H1 (cell line): ENCODE results near the gene SLFN14. TPM values are rescaled to one million over a fixed set of nuclear protein-coding genes. Genes with fewer than 3 reads are reported as not detected.

ENCODE experiments used
- CTBP2 ChIP-seq: IDR thresholded peaks from 2 replicates; pipeline ENCODE4 v1.7.0; 2011; ENCODE audit warnings: borderline replicate concordance, mild to moderate bottlenecking, moderate library complexity, mixed read lengths, low read length; ENCODE audit not compliant: insufficient read depth, insufficient read length
- KDM4A ChIP-seq: IDR thresholded peaks from one replicate; pipeline ENCODE4 v1.7.1; 2012; ENCODE audit warnings: low read depth, mild to moderate bottlenecking, moderate library complexity, low read length, inconsistent platforms; ENCODE audit not compliant: severe bottlenecking
- polyA plus RNA-seq, 7 experiments: library from polyadenylated mRNA; depleted of rRNA in 3 of 7; stranded (reverse) in 5 of 7; unstranded in 2 of 7; fragments of >200 nt in 5 of 7; fragments of 200-250 nt in 2 of 7; gene quantifications; 1 replicate in 5 of 7; 2 replicates in 1 of 7; 4 replicates in 1 of 7; pipeline versions ENCODE4 v1.2.1 to v1.2.3, GENCODE V29; 2011 to 2013; ENCODE audit warnings: missing spikeins in 2 of 7, mixed read lengths in 2 of 7
- total RNA-seq: library from RNA; stranded (reverse); fragmentation: NEBNext Ultra II Directional; extraction: Animal tissue kit (Norgen Biotek cat#: 25700); gene quantifications from 2 replicates; pipeline ENCODE4 v1.2.1, GENCODE V29; 2021

Gene SLFN14
- total and polyA plus RNA-seq, 2 of the 8 experiments (the other 6 are each of a cell fraction or from before 2014, with no cell fraction given) = 0.03 TPM; not detected in 1

DNA sequence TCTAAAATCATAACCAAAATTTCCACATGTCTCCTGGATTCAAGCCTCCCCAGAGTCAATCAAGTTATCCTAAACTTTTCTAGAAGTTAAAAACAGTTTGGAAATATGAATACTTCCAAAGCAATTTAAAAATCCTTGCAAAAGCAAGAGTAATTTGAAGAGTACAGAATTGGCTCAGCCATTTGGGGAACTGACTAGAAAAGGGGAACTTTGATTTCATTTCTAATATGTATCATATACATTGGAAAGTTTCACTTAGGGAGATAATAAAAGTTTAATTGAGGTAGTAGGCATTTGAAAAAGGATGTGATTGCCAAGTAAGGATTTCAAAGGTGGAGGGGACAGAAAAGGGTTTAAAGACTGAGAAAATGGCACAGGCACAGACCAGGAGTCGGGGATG, 14.1 kb downstream of the SLFN14 start (continued):
- TF ChIP-seq KDM4A (no peak), CTBP2 (no peak)
